ENCODE measurements around the gene POLG2.

POLG2 gene

GRCh38 chr17:64496786-64497564, at the start of gene POLG2:
Gene POLG2 (minus strand): TSS chr17:64497054. CDS start chr17:64496968, 86 bp downstream.
- DNase-seq: peak; percentile 96

- DNase-seq: no peak
Observed at GRCh38 chr17:64544742-64545141, 47.9 kb upstream of the POLG2 start.

- DNase-seq: no peak
Observed at GRCh38 chr17:64540118-64540776, 43.4 kb upstream of the POLG2 start.

GRCh38 chr17:64538508-64539130, 41.8 kb upstream of the POLG2 start:
- no peak for DNase-seq

GRCh38 chr17:64537488-64537887, 40.6 kb upstream of the POLG2 start:
- DNase-seq: peak; percentile 33

- DNase-seq: no peak
Observed at GRCh38 chr17:64536913-64537312, 40.1 kb upstream of the POLG2 start.

- DNase-seq: no peak
Observed at GRCh38 chr17:64535357-64535756, 38.5 kb upstream of the POLG2 start.

- DNase-seq: peak; percentile 41
Observed at GRCh38 chr17:64534187-64534586, 37.3 kb upstream of the POLG2 start.

GRCh38 chr17:64533784-64534183, 36.9 kb upstream of the POLG2 start:
- peak; percentile 50 for DNase-seq

GRCh38 chr17:64532409-64532808, 35.6 kb upstream of the POLG2 start:
- no peak for DNase-seq

GRCh38 chr17:64531955-64532371, 35.1 kb upstream of the POLG2 start:
- no peak for DNase-seq

- DNase-seq: no peak
Observed at GRCh38 chr17:64529221-64529620, 32.4 kb upstream of the POLG2 start.

GRCh38 chr17:64527914-64528313, 31.1 kb upstream of the POLG2 start:
- no peak for DNase-seq

- DNase-seq: no peak
Observed at GRCh38 chr17:64520359-64520758, 23.5 kb upstream of the POLG2 start.

- DNase-seq: no peak
Observed at GRCh38 chr17:64519601-64520000, 22.7 kb upstream of the POLG2 start.

GRCh38 chr17:64515829-64516228, 19.0 kb upstream of the POLG2 start:
- no peak for DNase-seq

- DNase-seq: no peak
Observed at GRCh38 chr17:64515419-64515818, 18.6 kb upstream of the POLG2 start.

- DNase-seq: no peak
Observed at GRCh38 chr17:64509179-64509578, 12.3 kb upstream of the POLG2 start.

- no peak for DNase-seq
Observed at GRCh38 chr17:64508683-64509082, 11.8 kb upstream of the POLG2 start.

- peak; percentile 90 for DNase-seq
Observed at GRCh38 chr17:64507413-64507782, 10.5 kb upstream of the POLG2 start.

GRCh38 chr17:64506576-64507412, 9.9 kb upstream of the POLG2 start, which contains the start of gene CEP95:
Gene CEP95 (plus strand): TSS chr17:64506977. CDS start chr17:64507098, 121 bp downstream.
- DNase-seq: peak; percentile 98

- DNase-seq: peak; percentile 99
Observed at GRCh38 chr17:64506201-64506575, 9.3 kb upstream of the POLG2 start, which contains the start of gene DDX5. Gene DDX5 (minus strand): TSS chr17:64506289. CDS start chr17:64506119, 170 bp downstream.

Data from hematopoietic multipotent progenitor cell treated with erythropoietin and hydrocortisone succinate and interleukin-3 and kit ligand, for 6 days (in vitro differentiated cells).